Kidney (tissue), 14 donors: Measurements from ENCODE around the gene TCF12. TPM values are rescaled to one million over a fixed set of nuclear protein-coding genes. Genes with fewer than 3 reads are reported as not detected.

Experiments used
- DNase-seq, 5 donors: peaks; one replicate each; pipeline ENCODE4 v3.0.0-alpha.2; 2013 to 2020
- FAIRE-seq: peaks from 2 replicates; lab custom pipeline; 2012; peaks lifted over from hg19 to GRCh38; lab: Jason Lieb, UNC
- H3K27ac ChIP-seq, 2 donors: one replicate each; pipeline ENCODE4 v1.7.0; 2013; ENCODE audit warnings: low read depth in 2 of 2, low read length in 2 of 2, inconsistent platforms in 1 of 2
- H3K27me3 ChIP-seq: one replicate; pipeline ENCODE4 v1.7.1; 2013; ENCODE audit warnings: low read length, inconsistent platforms; ENCODE audit not compliant: control insufficient read depth, insufficient read depth
- H3K36me3 ChIP-seq, 3 donors: one replicate each; pipeline versions ENCODE4 v1.7.0 to v1.7.1; 2013; ENCODE audit warnings: low read length in 3 of 3, control low read depth in 1 of 3, inconsistent platforms in 1 of 3; ENCODE audit not compliant: insufficient read depth in 3 of 3, control insufficient read depth in 2 of 3
- H3K4me1 ChIP-seq, 3 donors: one replicate each; pipeline versions ENCODE4 v1.7.0 to v1.7.1; 2013; ENCODE audit warnings: low read length in 3 of 3, inconsistent platforms in 1 of 3, low read depth in 1 of 3; ENCODE audit not compliant: control insufficient read depth in 2 of 3, insufficient read depth in 2 of 3
- H3K4me3 ChIP-seq, 3 donors: one replicate each; pipeline versions ENCODE4 v1.7.0 to v1.8.1; 2013; ENCODE audit warnings: low read length in 3 of 3, control low read depth in 1 of 3, inconsistent platforms in 1 of 3
- H3K9ac ChIP-seq, 3 donors: one replicate each; pipeline versions ENCODE4 v1.7.0 to v1.7.1; 2013; ENCODE audit warnings: low read length in 3 of 3, control low read depth in 1 of 3, inconsistent platforms in 1 of 3
- H3K9me3 ChIP-seq, 3 donors: one replicate each; pipeline versions ENCODE4 v1.7.0 to v1.7.1; 2013; ENCODE audit warnings: low read length in 3 of 3, control low read depth in 1 of 3, inconsistent platforms in 1 of 3; ENCODE audit not compliant: control insufficient read depth in 2 of 3, insufficient read depth in 1 of 3
- intact Hi-C: fragments of 100-400 bp; cut with DNase I; formaldehyde crosslinking; loops from one replicate; pipeline ENCODE4 v1.11.1; 2022
- polyA plus RNA-seq: library from polyadenylated mRNA; stranded (reverse); fragments of 350-450 nt; fragmentation: Illumina TruSeq; extraction: RNeasy Lipid Tissue Mini Kit (QIAGEN cat#74804); gene quantifications from one replicate; pipeline ENCODE4 v1.2.3, GENCODE V29; 2014; ENCODE audit warnings: low read depth, low replicate concordance; ENCODE audit not compliant: insufficient read depth
- total RNA-seq: library from RNA; stranded (reverse); fragmentation: NEBNext Ultra II Directional; extraction: Animal tissue kit (Norgen Biotek cat#: 25700); gene quantifications from one replicate; pipeline ENCODE4 v1.2.1, GENCODE V29; 2021
- TF ChIP-seq, protein P1 (sequence below): IDR thresholded peaks from 3 replicates; pipeline ENCODE4 v1.5.1; 2012; ENCODE audit warnings: mild to moderate bottlenecking, moderate library complexity, borderline replicate concordance; ENCODE audit not compliant: insufficient read depth; ENCODE audit errors: extremely low read depth
- donor health status: control.
- donor health status: control.
- donor health status: control.
- donor health status: control.
- donor health status: control.
- donor health status: DM: yes; HTN: yes; CAD: no.
- donor health status: Normal renal cell carcinoma (clear cell type).

The TCF12 gene
- total and polyA plus RNA-seq, 2 donors from 2014 or later: 16.3 to 116 TPM

- H3K9ac ChIP-seq: no peak overlapping the region
- DNase-seq (peak in 2 of 5 donors; percentile 22 to 34), FAIRE-seq (peak; percentile 89)
- H3K27me3 ChIP-seq: no peaks in the 10 kb centered on the region
- H3K27ac ChIP-seq: peak overlapping the region in 1 of 2 donors; percentile 8
- TF ChIP-seq, protein P1, sequence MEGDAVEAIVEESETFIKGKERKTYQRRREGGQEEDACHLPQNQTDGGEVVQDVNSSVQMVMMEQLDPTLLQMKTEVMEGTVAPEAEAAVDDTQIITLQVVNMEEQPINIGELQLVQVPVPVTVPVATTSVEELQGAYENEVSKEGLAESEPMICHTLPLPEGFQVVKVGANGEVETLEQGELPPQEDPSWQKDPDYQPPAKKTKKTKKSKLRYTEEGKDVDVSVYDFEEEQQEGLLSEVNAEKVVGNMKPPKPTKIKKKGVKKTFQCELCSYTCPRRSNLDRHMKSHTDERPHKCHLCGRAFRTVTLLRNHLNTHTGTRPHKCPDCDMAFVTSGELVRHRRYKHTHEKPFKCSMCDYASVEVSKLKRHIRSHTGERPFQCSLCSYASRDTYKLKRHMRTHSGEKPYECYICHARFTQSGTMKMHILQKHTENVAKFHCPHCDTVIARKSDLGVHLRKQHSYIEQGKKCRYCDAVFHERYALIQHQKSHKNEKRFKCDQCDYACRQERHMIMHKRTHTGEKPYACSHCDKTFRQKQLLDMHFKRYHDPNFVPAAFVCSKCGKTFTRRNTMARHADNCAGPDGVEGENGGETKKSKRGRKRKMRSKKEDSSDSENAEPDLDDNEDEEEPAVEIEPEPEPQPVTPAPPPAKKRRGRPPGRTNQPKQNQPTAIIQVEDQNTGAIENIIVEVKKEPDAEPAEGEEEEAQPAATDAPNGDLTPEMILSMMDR: no peak
- peaks cover 0 to 3% (median 0%) of the 10 kb centered on the region in 3 donors for H3K9me3 ChIP-seq
- intact Hi-C loops: no loop called here
- H3K36me3 ChIP-seq: no peaks in the 10 kb centered on the region
- peaks cover 0 to 4% (median 0%) of the 10 kb centered on the region in 3 donors for H3K4me1 ChIP-seq
- H3K4me3 ChIP-seq: peak overlapping the region in 2 of 3 donors; percentile 11 to 27
These were observed 39.5 kb downstream of the TCF12 start for GRCh38 chr15:56957812-56958406.

DNA sequence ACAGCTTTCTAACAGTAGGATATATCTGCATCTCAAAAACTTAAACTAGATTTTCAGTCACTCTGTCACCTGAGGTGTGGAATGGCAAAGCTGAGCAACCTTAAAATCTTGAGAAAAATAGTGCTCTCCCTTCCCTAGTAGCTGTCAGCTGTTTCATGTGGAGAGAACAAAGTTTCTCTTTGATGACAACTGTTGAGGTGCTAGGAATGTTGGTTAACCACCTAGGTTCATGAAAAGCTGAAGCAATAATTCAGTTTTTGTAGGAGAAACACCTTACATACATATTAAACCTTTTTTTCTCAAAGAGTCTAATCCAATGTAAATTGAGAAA is 40.8 kb downstream of the TCF12 start:
- Histone ChIP-seq H3K9ac (no peak overlapping the region), H3K27me3 (no peaks in the 10 kb centered on the region), H3K9me3 (peaks cover 0 to 3% (median 0%) of the 10 kb centered on the region in 3 donors), H3K4me1 (peaks cover 0 to 4% (median 0%) of the 10 kb centered on the region in 3 donors), H3K4me3 (no peak overlapping the region), H3K36me3 (no peaks in the 10 kb centered on the region), H3K27ac (no peak overlapping the region)
- DNase-seq: no peak
- intact Hi-C loops: no loop called here
- no peak for FAIRE-seq
- TF ChIP-seq, protein P1: no peak

DNA sequence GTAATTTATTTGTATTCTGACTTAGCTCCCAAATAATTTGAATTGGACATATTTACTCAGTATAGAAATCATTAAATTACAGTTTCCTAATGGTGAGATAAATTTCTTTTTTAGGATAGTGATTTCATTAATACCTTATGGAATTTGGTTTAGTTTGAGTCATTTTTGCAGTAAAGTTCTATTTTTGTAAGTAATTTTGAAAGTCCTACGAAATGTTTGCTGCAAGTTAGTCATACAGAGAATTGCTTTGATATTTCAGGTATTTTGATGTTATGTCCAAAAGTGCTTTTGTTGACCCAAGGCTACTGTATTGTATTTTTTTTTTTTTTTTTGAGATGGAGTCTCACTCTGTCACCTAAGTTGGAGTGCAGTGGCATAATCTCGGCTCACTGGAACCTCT is 41.7 kb downstream of the TCF12 start:
- Histone ChIP-seq H3K27ac (no peak overlapping the region), H3K4me3 (no peak overlapping the region), H3K27me3 (no peaks in the 10 kb centered on the region), H3K4me1 (peaks cover 0 to 4% (median 0%) of the 10 kb centered on the region in 3 donors), H3K9me3 (peaks cover 0 to 3% (median 0%) of the 10 kb centered on the region in 3 donors), H3K36me3 (no peaks in the 10 kb centered on the region), H3K9ac (no peak overlapping the region)
- TF ChIP-seq, protein P1: no peak
- no peak for DNase-seq
- no peak for FAIRE-seq
- intact Hi-C loops: no loop called here
